ENCODE results near the gene SERPINC1. TPM values are rescaled to one million over a fixed set of nuclear protein-coding genes. Genes with fewer than 3 reads are reported as not detected.
"Not testable (repeated sequence)": the region's sequence is repeated elsewhere in the genome, so short reads cannot be mapped to it uniquely, and the experiment has no call there.

Gene SERPINC1
- total RNA-seq, 2 experiments from 2014 or later = not detected

DNA sequence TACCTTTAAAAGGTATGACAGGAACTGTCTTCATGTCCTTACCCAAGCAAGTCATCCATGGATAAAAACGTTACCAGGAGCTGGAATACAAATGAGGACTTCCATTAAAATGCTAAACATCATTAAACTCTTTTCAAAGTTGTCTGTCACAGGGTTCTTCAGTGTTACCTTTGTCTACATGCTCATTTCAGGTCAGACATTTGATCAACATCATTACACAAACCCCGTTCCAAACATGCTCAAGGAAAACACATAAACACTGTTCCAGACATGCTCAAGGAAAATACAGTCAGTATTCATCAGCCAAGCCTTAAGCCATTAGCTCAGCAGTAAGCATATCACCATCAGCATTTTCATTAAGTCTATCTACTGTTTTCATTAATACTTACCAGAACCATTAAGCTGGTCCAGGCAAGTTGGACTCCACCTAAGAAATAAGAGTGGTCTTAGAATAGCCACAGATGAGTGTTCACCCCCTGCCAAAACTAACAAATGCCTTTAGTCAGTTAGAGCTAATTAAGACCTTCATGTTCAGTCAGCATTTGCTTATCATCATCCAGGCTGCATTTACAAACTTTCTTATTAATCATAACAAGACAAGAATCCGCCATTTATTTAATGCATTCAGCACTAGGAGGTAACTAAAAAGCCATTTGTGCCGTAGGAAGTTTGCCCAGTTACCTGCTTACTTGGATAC lies 51.5 kb downstream of the SERPINC1 start:
- H3K4me3 Mint-ChIP-seq = peak overlapping the region; percentile 97
- POLR2A ChIA-PET = interaction anchor here (0.6 to 2.6 kb wide), 2 partner anchors 21 to 42 kb away, joined by 4 to 10 read pairs; partner anchors contain the start of genes CENPL and DARS2

DNA sequence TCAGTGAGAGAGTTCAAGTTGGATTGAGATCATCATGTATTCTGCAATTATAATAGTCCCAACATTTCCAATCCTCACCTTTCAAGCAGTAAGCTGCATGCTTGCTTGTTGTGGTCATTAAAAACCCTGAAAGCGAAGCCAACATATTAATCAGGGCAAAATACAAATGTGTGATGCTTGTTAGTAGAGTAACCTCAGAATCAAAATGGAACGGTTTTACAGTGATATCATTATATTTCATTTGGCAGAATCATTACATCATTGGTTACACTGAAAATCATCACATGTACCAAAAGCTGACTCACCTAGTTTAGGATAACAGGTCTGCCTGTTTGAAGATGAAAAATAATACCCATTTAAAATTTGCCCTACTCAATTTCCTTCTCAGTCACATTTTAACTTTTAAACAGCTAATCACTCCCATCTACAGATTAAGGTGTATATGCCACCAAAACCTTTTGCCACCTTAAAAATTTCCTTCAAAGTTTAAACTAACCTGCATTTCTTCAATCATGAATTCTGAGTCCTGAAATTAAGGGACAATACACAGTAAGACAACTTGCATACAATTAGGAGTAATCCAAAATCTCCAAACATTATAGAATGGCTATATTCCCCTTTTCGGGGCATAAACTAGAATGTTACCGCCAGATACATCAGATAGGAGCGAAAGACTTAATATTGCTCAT lies 52.8 kb downstream of the SERPINC1 start:
- H3K27me3 Mint-ChIP-seq = no peaks in the 10 kb centered on the region
- peaks cover 42% of the 10 kb centered on the region for H3K4me1 Mint-ChIP-seq
- DNase-seq = no peak
- H3K4me3 Mint-ChIP-seq = peak overlapping the region; percentile 97
- POLR2A ChIA-PET = interaction anchor here (0.6 to 2.6 kb wide), 3 partner anchors 26 to 97 kb away, joined by 3 to 10 read pairs (median 3); partner anchors contain the start of genes CENPL and DARS2
- ATAC-seq (ENCODE audit: low read depth) = no peak
- H3K36me3 Mint-ChIP-seq = peaks cover 39% of the 10 kb centered on the region
- H3K9me3 Mint-ChIP-seq = no peaks in the 10 kb centered on the region
- peak overlapping the region; percentile 65 for H3K27ac Mint-ChIP-seq

More for the DNA sequence above, 51.5 kb downstream of the SERPINC1 start:
- Mint-ChIP-seq H3K27me3 (no peaks in the 10 kb centered on the region), H3K27ac (peak overlapping the region; percentile 95), H3K4me1 (peaks cover 49% of the 10 kb centered on the region), H3K9me3 (no peaks in the 10 kb centered on the region), H3K36me3 (peaks cover 41% of the 10 kb centered on the region)
- no peak for ATAC-seq (ENCODE audit: low read depth)
- no peak for DNase-seq

DNA sequence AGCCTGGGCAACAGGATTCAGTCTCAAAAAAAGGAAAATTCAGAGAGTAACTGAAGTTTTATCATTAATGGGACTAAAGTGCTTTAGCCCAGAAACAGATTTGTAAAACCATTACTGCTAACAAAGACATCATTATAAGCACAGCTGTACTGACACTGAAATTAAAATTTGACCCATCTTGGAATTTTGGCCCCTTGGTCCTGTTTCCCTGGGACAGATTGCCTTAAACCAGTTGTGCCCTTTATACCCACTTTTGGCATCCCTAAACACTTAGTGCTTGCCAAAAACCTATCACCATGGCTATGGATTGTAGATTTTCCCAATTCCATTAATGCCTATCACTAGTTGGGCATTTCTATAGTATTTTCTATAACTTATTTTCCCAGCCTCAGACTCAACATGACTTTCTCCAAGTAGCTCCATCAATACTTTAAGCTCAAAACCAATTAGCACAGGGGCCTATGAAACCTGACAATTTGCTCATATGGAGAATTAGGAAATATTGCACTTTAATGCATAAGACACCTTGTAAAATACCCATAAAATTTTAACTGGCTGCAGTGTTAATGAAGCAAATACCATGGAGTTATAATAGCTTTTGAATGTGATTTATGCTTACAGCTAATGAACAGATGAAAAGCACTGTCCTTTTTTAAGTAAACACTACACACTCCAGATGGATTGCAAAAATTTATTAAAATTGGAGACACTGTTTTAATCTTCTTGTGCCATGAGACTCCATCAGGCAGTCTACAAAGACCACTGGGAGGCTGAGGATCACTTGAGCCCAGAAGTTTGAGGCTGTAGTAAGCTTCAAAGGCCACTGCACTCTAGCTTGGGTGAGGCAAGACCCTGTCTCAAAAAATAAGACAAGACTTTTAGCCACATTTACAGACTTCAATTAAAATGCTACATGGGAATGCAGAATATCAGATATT lies 53.6 kb downstream of the SERPINC1 start:
- DNase-seq = no peak
- ATAC-seq (ENCODE audit: low read depth) = no peak
- POLR2A ChIA-PET = no interaction called here
- no peaks in the 10 kb centered on the region for H3K9me3 Mint-ChIP-seq
- peak overlapping the region; percentile 65 for H3K27ac Mint-ChIP-seq
- peaks cover 40% of the 10 kb centered on the region for H3K4me1 Mint-ChIP-seq
- H3K4me3 Mint-ChIP-seq = peak overlapping the region; percentile 97
- no peaks in the 10 kb centered on the region for H3K27me3 Mint-ChIP-seq
- peaks cover 39% of the 10 kb centered on the region for H3K36me3 Mint-ChIP-seq

DNA sequence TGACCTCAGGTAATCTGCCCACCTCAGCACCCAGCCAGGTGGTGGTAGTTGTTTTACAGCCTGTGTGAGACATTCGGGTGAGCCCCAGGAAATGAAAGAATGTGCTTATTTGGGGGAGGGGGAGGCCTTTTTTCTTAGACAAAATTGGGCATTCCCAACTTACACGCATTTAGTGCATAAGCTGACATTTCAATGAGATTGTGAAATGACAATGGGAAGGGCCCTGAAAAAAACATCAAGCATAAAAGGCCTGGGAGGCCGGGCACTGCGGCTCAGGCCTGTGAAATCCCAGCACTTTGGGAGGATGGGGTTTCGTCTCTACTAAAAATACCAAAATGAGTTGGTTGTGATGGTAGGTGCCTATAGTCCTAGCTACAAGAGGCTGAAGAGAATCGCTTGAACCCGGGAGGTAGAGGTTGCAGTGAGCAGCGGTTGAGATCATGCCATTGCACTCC lies 54.3 kb downstream of the SERPINC1 start:
- Mint-ChIP-seq H3K9me3 (no peaks in the 10 kb centered on the region), H3K27me3 (no peaks in the 10 kb centered on the region), H3K4me1 (peaks cover 40% of the 10 kb centered on the region), H3K27ac (peak overlapping the region; percentile 21), H3K4me3 (peak overlapping the region; percentile 40), H3K36me3 (peaks cover 39% of the 10 kb centered on the region)
- POLR2A ChIA-PET = no interaction called here
- no peak for ATAC-seq (ENCODE audit: low read depth)
- DNase-seq = no peak

DNA sequence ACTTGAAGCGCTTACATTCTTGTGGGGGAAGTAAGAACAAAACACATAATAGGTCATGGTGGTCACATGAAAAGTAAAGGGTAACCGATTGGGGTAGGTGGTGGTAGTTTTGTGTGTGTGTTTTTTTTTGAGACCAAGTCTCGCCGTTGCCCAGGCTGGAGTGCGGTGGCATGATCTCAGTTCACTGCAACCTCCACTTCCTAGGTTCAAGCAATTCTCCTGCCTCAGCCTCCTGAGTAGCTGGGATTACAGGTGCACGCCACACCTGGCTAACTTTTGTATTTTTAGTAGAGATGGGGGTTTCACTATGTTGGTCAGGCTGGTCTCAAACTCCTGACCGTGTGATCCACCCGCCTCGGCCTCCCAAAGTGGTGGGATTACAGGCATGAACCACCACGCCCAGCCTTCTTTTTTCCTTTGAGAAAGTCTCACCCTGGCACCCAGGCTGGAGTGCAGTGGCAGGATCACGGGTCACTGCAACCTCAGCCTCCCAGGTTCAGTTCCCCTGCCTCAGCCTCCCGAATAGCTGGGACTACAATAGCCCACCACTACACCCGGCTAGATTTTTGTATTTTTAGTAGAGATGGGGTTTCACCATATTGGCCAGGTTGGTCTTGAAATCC lies 54.9 kb downstream of the SERPINC1 start:
- POLR2A ChIA-PET = interaction anchor here (0.7 kb wide), 1 partner anchor 292 kb away, joined by 3 read pairs; no protein-coding TSS in a partner anchor
- H3K36me3 Mint-ChIP-seq = peaks cover 39% of the 10 kb centered on the region
- H3K4me3 Mint-ChIP-seq = peak overlapping the region; percentile 40
- not testable (repeated sequence) for H3K27me3 Mint-ChIP-seq; H3K9me3 Mint-ChIP-seq; DNase-seq; ATAC-seq (ENCODE audit: low read depth)
- peak overlapping the region; percentile 21 for H3K27ac Mint-ChIP-seq
- peaks cover 40% of the 10 kb centered on the region for H3K4me1 Mint-ChIP-seq

DNA sequence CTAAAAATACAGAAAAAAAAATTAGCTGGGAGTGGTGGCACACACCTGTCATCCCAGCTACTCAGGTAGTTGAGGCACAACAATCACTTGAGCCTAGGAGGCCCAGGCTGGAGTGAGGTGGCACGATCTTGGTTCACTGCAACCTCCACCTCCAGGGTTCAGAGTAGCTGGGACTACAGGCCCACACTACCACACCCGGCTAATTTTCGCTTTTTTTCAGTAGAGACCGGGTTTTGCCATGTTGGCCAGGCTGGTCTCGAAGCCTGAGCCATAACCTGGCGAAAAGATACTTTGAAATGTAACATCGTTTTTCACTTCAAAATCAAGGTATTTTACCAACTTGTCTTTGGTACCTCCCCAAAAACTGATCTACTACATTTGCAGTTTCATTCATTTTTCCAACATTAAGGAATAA lies 55.4 kb downstream of the SERPINC1 start:
- peaks cover 34% of the 10 kb centered on the region for H3K36me3 Mint-ChIP-seq
- no peaks in the 10 kb centered on the region for H3K9me3 Mint-ChIP-seq
- ATAC-seq (ENCODE audit: low read depth) (no peak), DNase-seq (no peak)
- H3K4me1 Mint-ChIP-seq = peaks cover 38% of the 10 kb centered on the region
- H3K4me3 Mint-ChIP-seq = no peak overlapping the region
- H3K27me3 Mint-ChIP-seq = no peaks in the 10 kb centered on the region
- H3K27ac Mint-ChIP-seq = peak overlapping the region; percentile 1
- POLR2A ChIA-PET = interaction anchor here (0.6 to 0.7 kb wide), 2 partner anchors 293 to 333 kb away, joined by 3 to 5 read pairs; no protein-coding TSS in a partner anchor

DNA sequence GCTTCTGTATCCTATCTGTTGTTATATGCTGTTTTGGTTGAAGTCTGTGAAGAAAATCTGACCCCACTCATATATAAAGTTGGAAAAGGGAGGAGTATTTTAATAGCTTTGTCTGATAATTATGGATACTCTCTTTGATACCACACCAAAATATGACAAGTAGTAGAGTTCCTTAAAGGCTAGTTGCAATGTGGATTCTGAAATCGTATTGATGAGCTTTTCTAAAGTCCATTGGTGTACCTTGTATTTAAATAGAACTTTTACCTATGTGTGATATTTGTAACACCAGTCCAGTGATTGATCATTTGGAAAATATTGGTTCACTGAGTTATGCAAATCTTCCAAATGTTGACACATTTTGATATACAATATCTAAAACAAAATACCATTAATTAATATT lies 57.1 kb downstream of the SERPINC1 start:
- Mint-ChIP-seq H3K27ac (no peak overlapping the region), H3K4me1 (peaks cover 23% of the 10 kb centered on the region), H3K27me3 (no peaks in the 10 kb centered on the region), H3K9me3 (no peaks in the 10 kb centered on the region), H3K36me3 (peaks cover 25% of the 10 kb centered on the region), H3K4me3 (no peak overlapping the region)
- ATAC-seq (ENCODE audit: low read depth) (no peak), DNase-seq (no peak)
- POLR2A ChIA-PET = no interaction called here

DNA sequence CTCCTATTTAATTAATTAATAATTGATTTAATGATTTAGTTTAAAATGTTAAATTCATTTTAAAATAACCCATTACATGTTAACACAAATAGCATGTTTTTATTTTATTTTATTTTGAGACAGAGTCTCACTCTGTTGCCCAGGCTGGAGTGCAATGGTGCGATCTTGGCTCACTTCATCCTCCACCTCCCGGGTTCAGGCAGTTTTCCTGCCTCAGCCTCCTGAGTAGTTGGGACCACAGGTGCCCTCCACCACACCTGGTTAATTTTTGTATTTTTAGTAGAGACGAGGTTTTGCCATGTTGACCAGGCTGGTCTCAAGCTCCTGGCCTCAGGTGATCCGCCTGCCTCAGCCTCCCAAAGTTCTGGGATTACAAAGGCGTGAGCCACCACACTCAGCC lies 57.6 kb downstream of the SERPINC1 start:
- H3K27ac Mint-ChIP-seq; POLR2A ChIA-PET; ATAC-seq (ENCODE audit: low read depth); H3K27me3 Mint-ChIP-seq; DNase-seq; H3K9me3 Mint-ChIP-seq; H3K4me3 Mint-ChIP-seq: not testable (repeated sequence)
- peaks cover 20% of the 10 kb centered on the region for H3K4me1 Mint-ChIP-seq
- peaks cover 25% of the 10 kb centered on the region for H3K36me3 Mint-ChIP-seq

DNA sequence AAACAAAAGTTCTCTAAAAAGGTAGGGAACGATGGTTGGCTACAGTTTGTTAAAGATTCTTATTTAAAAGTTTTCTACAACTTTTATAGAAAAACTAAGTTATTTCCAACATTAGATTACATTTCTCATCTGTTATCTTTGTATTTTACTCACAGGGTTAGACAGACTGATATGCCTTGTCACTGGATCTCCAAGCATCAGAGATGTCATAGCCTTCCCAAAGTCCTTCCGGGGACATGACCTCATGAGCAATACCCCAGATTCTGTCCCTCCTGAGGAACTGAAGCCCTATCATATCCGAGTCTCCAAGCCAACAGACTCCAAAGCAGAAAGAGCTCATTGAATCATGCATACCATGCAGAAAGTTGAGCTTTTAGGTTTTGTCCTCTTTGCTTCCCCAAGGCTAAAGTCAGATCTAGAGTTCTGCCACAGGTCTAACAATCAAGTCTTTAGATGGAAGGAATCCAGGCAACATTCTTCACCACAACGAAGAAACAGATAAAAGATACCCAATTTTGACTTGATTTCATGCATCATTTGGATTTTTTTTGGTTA lies 59.7 kb downstream of the SERPINC1 start:
- H3K9me3 Mint-ChIP-seq = no peaks in the 10 kb centered on the region
- H3K4me3 Mint-ChIP-seq = no peak overlapping the region
- ATAC-seq (ENCODE audit: low read depth) = no peak
- H3K27ac Mint-ChIP-seq = peak overlapping the region; percentile 37
- POLR2A ChIA-PET = no interaction called here
- no peaks in the 10 kb centered on the region for H3K27me3 Mint-ChIP-seq
- peaks cover 19% of the 10 kb centered on the region for H3K36me3 Mint-ChIP-seq
- H3K4me1 Mint-ChIP-seq = peaks cover 6% of the 10 kb centered on the region
- DNase-seq = no peak

DNA sequence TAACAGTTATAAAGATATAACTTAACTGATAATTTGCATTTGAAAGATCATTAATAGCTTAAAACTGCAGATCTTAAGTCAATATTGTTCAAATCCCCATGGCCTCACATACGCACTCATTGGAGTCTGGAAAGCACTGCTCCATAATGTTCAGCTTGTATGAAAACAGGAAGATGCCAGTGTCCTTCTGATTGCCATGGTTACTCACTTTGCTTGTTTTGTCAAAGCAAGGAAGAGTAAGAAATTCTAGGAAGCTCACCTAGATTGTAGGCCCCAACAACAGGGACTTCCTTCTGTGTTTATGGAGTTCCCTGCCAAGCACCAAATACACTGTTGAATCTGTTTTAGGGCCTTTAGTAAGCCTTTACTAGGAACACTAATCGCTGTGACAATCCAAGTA lies 60.2 kb downstream of the SERPINC1 start:
- DNase-seq (no peak), ATAC-seq (ENCODE audit: low read depth) (no peak)
- no peak overlapping the region for H3K27ac Mint-ChIP-seq
- H3K9me3 Mint-ChIP-seq = no peaks in the 10 kb centered on the region
- POLR2A ChIA-PET = no interaction called here
- no peaks in the 10 kb centered on the region for H3K27me3 Mint-ChIP-seq
- H3K4me3 Mint-ChIP-seq = no peak overlapping the region
- H3K36me3 Mint-ChIP-seq = peaks cover 19% of the 10 kb centered on the region
- peaks cover 4% of the 10 kb centered on the region for H3K4me1 Mint-ChIP-seq

DNA sequence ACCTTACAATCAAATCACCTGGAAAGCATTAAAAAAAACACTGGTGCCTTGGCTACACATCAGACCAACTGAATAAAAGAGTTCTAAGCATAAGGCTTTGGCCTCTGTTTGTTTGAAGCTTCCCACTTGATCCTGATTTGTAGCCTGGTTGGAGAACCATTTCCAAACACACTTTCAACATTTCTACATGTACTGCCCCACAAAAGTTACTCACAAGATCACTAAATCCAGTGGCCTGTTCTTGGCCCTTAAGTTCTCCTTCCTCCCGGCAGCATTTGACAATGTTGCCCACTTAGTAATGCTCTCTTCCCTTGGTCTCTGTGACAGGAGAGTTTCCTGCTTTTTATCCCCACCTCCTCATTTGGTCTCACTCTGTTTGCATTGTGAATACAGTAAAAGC lies 61.1 kb downstream of the SERPINC1 start:
- Mint-ChIP-seq H3K4me1 (peaks cover 4% of the 10 kb centered on the region), H3K36me3 (peaks cover 19% of the 10 kb centered on the region), H3K27ac (peak overlapping the region; percentile 57), H3K9me3 (no peaks in the 10 kb centered on the region), H3K4me3 (no peak overlapping the region), H3K27me3 (no peaks in the 10 kb centered on the region)
- no peak for DNase-seq
- POLR2A ChIA-PET = no interaction called here
- ATAC-seq (ENCODE audit: low read depth) = no peak
